Measurements from ENCODE around the gene SH3PXD2B.

Gene SH3PXD2B

DNA sequence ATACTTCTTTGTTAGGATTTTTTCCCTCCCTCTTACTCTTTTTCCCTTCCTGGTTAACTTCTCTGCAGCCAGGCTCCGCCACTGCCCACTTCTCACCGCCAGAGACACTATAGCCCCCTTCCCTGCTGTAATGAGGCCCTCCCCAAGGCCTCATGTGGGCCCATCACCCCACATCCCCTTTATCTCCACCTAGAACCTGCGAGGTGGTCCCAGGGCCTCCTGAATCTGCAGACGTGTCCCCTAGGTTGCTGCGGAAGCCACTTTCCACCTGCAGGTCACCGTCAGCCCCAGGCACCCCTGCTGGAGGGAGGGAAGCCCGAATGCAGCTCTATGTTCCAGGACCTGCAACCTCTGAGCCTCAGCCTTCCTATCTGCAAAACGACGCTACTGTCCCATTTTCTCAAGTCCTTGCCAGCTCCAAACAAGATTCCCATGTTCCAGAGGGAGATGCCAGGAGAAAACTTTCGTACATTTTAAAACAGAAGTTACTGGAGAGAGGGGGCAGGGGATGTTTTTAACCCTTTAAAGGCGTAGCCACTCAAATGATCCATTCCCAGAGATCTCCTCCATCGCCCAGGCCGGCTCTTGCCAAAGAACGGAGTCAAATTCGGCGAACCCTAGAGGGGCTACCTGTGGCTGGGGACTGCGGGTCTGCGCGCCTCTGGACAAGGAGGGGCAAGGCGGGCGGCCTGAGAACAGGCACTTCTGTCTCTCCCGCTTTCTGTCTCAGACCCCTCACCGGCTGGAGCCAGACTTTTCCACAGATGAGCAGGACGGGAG lies 929 bp downstream of the SH3PXD2B start:
- no peak overlapping the region for H3K4me3 ChIP-seq (ENCODE audit: low read length)
- no peak for TF ChIP-seq ZNF274 (IDR thresholded peaks at IDR 0.05; ENCODE audit: low read depth, low read length)

DNA sequence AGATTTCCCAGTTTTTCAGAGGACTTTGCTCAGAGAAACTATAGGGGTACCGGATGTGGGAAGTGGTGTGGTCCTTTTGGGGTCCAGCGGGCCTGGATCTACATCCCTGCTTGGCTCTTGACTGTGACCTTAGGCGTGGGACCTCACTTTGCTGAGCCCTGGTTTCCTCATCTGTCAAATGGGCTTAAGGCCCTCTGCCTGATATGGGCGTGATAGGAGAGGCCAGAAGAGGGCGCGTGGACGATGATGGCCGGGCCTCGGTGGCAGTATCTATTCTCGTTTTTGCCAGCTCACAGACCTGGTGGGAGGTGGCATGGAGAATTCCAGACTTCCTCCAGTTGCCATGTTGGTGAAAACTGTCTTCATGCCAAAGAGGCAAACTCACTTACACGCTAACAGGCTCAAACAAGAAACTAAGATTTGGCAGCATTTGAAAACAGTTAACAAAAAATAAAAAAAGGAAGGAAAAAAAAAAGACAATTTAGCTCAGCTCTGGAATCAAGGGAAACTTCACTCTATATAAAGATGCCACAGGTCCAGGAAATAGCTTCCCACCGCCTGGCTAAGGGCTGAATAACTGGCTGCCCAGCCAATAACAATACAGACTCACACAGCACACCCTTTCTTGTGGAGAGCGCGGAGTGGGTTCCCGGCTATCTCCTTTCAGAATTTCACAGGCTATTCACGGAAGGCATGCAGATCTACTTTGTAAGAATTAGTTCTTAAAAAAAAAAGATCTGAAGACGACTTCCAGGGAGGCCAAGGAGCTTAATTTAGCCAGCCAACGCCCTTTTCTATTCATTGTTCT lies 1.7 kb downstream of the SH3PXD2B start:
- no peak for TF ChIP-seq ZNF274 (IDR thresholded peaks at IDR 0.05; ENCODE audit: low read depth, low read length)
- H3K4me3 ChIP-seq (ENCODE audit: low read length): no peak overlapping the region

DNA sequence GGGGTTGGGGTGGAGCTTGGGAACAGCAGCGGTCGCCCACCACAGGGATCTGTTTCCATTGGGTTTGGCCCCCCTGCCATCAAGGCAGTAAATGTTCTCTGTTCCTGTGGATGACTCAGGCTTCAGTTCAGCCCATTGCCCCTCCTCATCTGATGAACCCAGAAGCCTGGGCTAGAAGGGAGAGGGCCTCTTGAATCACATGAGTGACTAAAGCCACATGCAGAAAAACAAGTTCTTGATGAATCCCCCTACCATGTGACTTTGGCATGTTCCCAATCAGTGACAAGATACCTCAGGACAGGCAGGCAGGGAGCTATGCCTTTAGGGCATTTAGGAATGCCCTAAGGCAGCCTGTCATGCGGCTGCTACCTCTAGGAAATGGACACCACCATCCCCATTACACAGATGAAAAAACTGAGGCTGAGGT lies 2.5 kb downstream of the SH3PXD2B start:
- no peak overlapping the region for H3K4me3 ChIP-seq (ENCODE audit: low read length)
- TF ChIP-seq ZNF274 (IDR thresholded peaks at IDR 0.05; ENCODE audit: low read depth, low read length): no peak

DNA sequence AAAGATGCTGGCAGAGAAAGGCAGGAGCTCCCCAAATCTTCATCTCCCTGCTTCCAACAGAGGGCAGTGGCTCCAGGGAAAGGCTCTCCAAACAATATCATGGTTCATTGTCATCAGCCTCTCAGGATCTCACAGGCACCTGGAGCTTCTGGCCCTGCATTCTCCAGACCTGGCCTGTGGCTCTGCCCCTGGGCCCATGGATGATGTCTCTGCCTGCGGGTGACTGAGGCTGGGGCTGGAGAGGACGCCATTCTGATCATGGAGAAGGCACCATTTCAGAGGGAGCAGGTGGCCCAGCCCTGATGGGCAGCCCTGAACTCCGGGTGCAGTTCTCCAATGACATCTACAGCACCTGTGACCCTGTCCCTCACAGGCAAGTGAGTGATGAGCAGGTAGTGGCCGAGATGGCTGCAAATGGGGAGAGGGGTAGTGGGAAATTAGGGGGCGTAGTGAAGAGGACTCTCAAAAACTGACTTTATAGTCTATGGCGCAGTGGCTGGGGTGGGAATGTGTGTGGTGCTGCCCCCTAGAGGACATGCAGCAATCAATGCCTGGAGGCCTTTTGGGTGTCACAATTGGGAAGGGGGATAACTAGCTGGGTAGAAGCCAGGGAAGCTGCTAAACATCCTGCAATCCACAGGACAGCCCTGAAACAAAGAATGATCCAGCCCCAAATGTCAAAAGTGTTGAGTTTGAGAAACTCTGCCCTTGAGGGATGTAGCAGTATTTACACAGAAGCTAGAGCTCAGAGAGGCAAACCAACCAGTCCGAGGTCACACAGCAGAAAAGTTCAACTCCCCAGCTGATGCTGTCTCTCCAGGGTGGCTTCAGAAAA lies 3.2 kb downstream of the SH3PXD2B start:
- TF ChIP-seq ZNF274 (IDR thresholded peaks at IDR 0.05; ENCODE audit: low read depth, low read length): no peak
- no peak overlapping the region for H3K4me3 ChIP-seq (ENCODE audit: low read length)

DNA sequence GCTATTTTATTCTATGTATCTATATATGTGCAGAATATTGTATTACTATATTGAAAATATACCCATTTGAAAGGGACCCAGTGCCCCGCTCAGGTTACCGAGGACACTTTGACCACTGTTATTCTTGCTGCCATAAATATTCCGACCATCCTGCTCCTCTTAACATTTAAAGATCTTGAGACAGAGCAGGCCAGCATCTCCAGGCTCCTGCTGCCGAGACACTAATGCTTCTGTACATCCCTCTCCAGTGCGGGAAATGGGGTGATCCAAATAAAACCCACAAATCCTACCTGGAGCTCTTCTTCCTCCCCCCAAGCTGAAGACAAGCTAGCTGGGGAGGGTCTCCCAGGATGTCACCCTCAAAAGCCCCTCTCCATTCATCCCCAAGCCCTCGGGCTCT lies 3.9 kb downstream of the SH3PXD2B start:
- no peak for TF ChIP-seq ZNF274 (IDR thresholded peaks at IDR 0.05; ENCODE audit: low read depth, low read length)
- H3K4me3 ChIP-seq (ENCODE audit: low read length): no peak overlapping the region

DNA sequence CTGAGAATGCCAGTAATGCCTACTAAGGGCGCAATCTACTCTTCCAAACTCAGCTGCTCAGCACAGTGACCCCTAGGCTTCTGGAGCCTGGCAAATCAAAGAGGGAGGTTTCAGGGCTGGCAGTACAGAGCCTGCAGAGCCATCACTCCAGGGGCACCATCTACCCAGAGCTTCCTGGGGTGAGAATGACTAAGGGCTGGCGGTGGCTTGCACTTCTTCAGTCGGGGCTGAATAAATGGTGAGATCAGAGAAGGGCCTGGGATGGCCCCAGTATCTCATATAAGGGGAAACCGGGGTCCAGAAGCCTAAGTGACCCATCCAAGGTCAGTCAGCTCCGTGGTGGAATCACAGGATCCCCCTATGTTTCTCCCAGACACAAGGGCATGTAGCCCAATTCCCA lies 5.3 kb downstream of the SH3PXD2B start:
- no peak overlapping the region for H3K4me3 ChIP-seq (ENCODE audit: low read length)

DNA sequence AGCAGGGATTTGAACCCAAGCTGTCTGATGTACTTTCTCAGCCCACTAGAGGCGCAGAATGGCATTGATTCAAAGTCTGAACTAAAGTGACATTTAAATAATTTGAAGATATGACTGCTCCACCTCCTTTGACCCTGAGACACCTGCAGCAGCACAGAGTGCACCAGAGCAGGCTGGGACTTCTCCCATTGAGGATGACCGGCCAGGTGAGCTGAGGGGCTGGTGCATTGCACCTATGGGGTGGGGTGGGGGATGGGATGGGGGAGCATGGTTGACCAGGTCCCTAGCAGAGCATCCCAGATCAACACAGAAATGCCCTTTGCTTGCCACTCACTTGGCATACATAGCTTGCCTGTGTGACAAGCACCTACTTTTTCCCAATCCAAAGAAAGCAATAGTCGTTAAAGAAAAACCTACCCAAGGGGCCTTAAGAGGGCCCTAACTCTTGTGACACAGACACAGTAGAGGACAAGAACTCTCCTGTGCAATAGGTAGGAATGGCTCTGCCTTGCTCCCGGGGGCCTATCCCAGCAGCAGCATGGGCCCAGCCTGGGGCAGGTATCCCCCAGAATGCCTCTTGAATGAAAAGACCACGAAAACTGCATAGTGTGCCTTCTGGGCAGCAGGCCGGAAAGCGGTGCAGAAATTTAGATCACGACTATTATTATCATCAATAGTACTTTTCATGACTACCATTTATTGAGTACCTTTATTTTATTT lies 6.5 kb downstream of the SH3PXD2B start:
- TF ChIP-seq ZNF274 (IDR thresholded peaks at IDR 0.05; ENCODE audit: low read depth, low read length): no peak

More for the DNA sequence above, 5.3 kb downstream of the SH3PXD2B start:
- TF ChIP-seq ZNF274 (IDR thresholded peaks at IDR 0.05; ENCODE audit: low read depth, low read length): no peak

DNA sequence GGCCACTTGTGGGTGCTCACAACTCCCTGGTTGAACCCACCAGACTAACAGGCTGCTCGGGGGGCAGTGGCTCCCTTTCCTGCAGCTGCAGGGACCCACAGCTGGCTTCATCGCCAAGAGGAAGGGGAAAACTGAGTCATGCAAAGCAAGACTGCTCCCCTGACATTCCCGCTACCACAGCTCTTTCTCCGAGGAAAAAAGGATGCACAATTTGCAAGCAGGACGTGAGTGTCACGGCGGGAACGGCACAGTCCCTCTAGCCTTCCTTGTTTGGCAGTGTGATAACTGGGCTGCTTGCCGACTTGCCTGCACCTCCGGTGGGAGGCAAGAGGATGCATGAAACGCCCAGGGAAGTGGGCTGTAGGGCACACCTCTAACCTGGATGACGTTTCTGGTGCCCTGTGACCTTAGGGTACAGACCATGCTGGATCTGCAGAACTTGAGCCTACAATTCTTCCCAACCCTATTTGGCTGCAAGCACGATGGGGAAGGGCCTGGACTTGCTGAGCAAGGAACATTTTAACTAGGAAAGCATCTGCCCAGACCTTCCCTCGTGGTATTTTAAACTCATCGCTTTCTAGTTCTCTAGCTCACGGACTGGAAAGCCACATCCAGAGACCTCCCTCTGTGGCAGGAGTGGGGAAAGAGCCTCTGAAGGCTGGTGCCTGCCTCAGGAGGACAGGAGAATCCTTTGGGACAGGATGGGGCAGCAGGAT lies 7.8 kb downstream of the SH3PXD2B start:
- no peak for TF ChIP-seq ZNF274 (IDR thresholded peaks at IDR 0.05; ENCODE audit: low read depth, low read length)
- no peak overlapping the region for H3K4me3 ChIP-seq (ENCODE audit: low read length)

More for the DNA sequence above, 6.5 kb downstream of the SH3PXD2B start:
- H3K4me3 ChIP-seq (ENCODE audit: low read length): no peak overlapping the region

DNA sequence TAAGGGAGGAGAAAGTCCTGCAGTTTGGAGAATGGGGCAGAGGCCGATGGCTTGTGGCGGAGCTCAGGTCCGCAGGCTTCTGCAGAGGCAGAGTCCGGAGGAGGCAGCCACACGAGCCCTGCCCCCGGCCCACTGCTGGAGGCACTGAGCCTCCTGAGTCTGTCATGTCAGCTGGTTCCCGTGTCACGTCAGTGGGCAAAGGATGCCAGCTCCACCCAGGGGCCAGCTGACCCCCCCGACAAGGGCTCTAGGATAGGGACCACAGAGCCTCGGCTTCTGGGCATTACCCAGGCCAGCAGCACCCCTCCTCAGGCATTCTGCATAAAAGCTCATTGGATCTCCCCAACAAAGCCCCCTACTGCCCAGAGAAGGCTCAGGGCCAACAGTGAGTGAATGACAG lies 8.5 kb downstream of the SH3PXD2B start:
- no peak for TF ChIP-seq ZNF274 (IDR thresholded peaks at IDR 0.05; ENCODE audit: low read depth, low read length)
- no peak overlapping the region for H3K4me3 ChIP-seq (ENCODE audit: low read length)

DNA sequence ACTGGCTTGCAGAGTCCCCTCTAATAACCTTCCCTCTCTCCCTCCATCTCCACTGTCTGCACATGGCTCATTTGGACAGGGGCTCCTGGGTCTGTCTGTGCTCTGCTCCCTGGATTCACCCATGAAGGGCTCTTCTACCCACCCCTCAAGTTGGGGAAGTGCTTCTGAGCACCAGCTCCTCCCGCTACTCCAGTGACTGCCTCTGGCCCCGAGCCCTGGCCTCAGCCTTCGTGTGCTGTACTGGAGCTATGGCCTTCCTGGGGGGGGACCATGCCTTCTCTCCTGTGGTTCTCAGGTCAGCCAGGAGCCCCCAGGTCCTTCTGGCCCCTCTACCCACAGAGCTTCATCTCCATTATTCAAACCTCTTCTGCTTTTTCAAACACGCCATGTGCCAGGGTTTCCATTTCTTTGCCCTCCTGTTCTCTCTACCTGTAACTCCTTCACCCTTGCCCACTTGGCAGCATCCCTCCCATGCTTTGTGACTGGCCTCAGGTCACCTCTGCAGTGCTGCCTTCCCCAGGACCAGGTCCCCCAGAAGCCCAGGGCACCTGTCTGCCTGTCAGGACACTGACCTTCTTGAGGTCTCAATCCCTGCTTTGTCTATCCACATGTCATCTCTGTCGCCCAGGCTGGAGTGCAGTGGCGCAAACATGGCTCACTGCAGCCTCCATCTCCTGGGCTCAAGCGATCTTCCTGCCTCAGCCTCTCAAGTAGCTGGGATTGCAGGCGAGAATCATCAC lies 9.5 kb downstream of the SH3PXD2B start:
- no peak overlapping the region for H3K4me3 ChIP-seq (ENCODE audit: low read length)
- no peak for TF ChIP-seq ZNF274 (IDR thresholded peaks at IDR 0.05; ENCODE audit: low read depth, low read length)

DNA sequence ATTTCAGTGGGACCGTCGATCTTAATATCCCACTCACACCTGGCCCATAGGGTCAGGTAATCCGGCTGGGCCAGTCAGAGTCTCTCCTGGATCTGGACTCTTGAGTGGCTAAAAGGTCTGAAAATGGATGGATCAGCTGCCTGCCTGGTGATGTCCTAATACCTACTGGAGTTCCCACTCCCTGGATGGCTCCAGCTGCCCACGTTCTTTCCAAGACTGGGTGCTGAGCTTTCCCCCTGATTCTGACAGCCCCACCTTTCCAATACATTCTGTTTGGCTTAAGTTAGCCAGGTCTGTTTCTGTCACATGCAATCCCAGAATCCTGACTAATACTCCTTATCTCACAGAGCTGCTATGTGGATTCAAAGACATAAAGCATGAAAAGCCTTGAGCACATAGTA lies 10.2 kb downstream of the SH3PXD2B start:
- H3K4me3 ChIP-seq (ENCODE audit: low read length): no peak overlapping the region
- TF ChIP-seq ZNF274 (IDR thresholded peaks at IDR 0.05; ENCODE audit: low read depth, low read length): no peak

DNA sequence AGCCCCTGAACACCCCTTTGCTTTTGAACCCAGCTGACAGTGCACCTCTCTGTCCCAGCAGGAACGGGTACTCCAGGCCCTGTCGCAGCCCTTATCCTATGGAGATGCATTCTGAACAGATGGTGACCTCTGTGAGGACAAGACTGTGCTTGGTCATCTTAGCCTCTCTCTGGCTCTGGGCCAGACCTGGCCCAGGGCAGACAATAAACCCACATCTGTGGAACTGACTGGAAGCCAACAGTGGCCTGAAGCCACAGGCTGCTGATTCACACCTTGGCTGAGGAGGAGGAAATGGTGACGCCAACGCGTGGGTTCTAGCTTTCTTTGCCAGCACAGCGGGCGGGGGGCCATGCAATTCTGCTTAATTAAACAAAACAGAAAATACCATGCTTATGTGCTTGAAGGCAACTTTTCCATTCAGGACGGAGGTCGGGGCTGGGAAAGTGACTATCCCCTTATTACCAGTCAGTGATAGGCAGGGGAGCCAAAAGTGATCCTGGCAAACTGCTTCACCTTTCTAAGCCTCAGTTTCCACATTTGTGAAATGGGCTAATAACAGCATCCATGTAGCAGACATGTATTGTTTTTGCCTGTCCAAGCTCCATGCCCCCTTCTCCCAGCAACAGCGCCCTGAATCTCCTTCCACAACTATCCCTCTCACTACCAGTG lies 10.8 kb downstream of the SH3PXD2B start:
- no peak overlapping the region for H3K4me3 ChIP-seq (ENCODE audit: low read length)
- no peak for TF ChIP-seq ZNF274 (IDR thresholded peaks at IDR 0.05; ENCODE audit: low read depth, low read length)

Measured in GM08714 (cell line).